Astrocyte of the cerebellum (primary cell): Measurements from ENCODE around the gene FBXW5.

ENCODE experiments used
- DNase-seq: peaks from one replicate; pipeline ENCODE4 v3.0.0-alpha.2; 2011; ENCODE audit warnings: low read depth
- H3K4me3 ChIP-seq: 2 replicates; pipeline ENCODE4 v1.5.1; 2011; ENCODE audit warnings: mild to moderate bottlenecking, low read depth, low read length, moderate library complexity
- CTCF ChIP-seq: IDR thresholded peaks from 2 replicates; pipeline ENCODE4 v1.5.1; 2012; ENCODE audit warnings: low read length, low read depth, moderate library complexity, mild to moderate bottlenecking; ENCODE audit errors: missing control alignments
- in situ Hi-C: cut with HindIII; loops from 2 replicates; pipeline ENCODE4 v1.10.0; 2017; ENCODE audit warnings: low sequenced_read_pairs

FBXW5 gene

GRCh38 chr9:136962163-136962562 is 17.6 kb upstream of the FBXW5 start:
- TF ChIP-seq CTCF: no peak
- DNase-seq: no peak
- in situ Hi-C loops: no loop called here

DNA sequence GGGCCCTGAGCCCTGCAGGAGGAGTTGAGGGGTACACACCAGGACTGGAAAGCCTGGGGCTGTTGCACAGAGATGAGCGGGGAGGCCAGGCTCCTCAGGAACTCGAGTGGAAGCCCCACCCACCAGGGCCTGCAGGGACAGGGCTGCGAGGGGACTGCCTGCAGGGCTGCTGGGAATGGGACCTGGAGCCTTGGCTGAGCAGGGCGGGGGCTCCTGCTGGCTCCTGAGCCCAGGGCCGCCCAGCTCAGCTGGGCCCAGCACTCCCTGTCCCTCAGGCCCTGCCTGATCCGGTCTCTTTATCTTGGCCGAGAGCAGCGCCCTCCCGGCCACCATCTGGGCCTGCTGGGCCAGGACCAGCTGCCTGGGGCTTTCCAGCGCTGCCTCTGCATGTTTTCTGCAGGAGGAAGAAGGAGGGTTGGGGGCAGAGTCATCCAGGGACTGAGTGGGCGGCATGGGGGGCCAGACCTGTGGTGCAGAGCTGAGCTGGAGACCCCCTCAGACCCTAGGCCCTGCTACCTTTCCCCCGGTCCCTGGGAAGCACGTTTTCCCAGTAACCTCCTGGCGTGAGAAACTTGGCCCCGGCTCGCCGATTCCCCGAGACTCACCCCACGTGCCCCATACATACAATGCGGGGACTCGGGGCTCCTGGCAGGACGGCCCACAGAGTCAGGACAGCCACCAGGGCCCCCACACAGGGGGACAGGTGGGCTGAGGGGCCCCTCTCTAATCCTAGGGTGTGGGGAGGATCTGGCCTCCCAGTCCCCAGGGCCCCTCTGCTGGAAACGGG is 16.9 kb upstream of the FBXW5 start:
- no peak overlapping the region for H3K4me3 ChIP-seq
- in situ Hi-C loops: no loop called here
- no peak for TF ChIP-seq CTCF
- no peak for DNase-seq

More at GRCh38 chr9:136962163-136962562, 17.6 kb upstream of the FBXW5 start:
- no peak overlapping the region for H3K4me3 ChIP-seq

DNA sequence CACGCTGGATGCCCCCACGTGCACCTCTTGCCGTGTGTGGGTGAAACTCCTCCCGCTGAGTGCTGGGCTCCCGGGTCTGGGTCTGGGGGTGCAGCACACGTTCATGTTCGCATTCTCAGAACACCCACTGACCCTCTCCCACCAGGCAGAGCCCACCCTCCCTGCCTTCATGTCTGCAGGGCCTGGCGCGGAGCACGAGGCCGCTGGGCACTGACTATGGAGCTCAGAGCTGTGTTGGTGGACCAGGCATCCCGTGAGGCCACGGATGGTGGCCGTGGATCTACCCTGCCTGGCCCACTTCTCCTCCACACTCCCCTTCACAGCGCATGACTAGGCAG is 16.4 kb upstream of the FBXW5 start:
- no peak overlapping the region for H3K4me3 ChIP-seq
- in situ Hi-C loops: no loop called here
- DNase-seq: no peak
- no peak for TF ChIP-seq CTCF

DNA sequence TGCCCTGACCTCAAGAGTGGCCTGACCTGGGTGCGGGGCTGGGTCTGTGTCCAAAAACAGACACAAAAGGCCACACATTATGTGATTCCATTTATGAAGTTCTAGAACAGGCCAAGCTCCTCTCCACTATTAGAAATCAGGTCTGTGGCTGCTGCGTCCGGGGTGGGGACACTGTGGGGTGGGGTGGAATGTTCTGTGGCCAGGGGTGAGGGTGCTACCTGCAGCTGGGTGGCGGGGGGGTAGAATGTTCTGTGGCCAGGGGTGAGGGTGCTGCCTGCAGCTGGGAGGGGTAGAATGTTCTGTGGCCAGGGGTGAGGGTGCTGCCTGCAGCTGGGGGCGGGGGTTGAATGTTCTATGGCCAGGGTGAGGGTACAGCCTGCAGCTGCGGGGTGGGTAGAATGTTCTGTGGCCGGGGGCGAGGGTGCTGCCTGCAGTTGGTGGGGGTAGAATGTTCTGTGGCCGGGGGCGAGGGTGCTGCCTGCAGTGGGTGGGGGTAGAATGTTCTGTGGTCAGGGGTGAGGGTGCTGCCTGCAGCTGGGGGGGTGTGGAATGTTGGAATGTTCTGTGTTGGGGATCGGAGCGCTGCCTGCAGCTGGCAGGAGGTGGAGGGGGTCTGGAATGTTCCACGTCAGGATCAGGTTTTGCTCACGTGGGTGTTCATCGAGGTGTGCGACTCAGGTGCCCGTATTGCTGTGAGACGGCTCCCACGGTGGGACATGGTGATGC is 15.8 kb upstream of the FBXW5 start:
- DNase-seq: no peak
- in situ Hi-C loops: no loop called here
- TF ChIP-seq CTCF: no peak
- no peak overlapping the region for H3K4me3 ChIP-seq

- TF ChIP-seq CTCF: no peak
- H3K4me3 ChIP-seq: no peak overlapping the region
- DNase-seq: no peak
- in situ Hi-C loops: no loop called here
Measured at GRCh38 chr9:136958898-136959850, 14.6 kb upstream of the FBXW5 start.

DNA sequence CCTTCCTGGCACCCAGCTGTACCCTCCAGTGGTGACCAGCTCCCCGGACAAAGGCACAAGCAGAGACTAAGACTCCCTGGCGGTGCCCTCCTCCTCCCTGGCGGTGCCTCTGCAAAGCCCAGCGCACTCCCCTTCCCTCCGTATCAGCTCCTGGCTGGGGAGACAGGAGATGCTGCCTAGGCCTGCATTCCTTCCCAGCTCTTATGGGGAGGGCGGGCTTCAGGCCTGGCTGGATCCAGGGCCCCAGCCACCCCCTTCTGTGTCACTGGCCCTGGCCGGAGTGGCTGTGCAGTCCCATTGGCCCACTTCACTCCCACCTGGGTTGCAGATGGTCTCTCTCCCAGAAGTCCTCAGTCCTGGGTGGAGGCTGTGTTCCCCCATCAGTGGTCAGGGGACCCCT is 13.9 kb upstream of the FBXW5 start:
- TF ChIP-seq CTCF: no peak
- H3K4me3 ChIP-seq: no peak overlapping the region
- in situ Hi-C loops: no loop called here
- DNase-seq: no peak
